Osteoblast (primary cell): ENCODE data around the gene CYP27B1. TPM values are rescaled to one million over a fixed set of nuclear protein-coding genes. Genes with fewer than 3 reads are reported as not detected.

Experiments used
- DNase-seq: peaks from one replicate; pipeline ENCODE4 v3.0.0; 2011; ENCODE audit warnings: low spot score, mixed read lengths; ENCODE audit not compliant: insufficient read length; ENCODE audit errors: missing footprints
- H2AFZ ChIP-seq: 2 replicates; pipeline ENCODE4 v1.6.0; 2011; ENCODE audit warnings: mild to moderate bottlenecking, low read length
- H3K27ac ChIP-seq: 2 replicates; pipeline ENCODE4 v1.5.1; 2011; ENCODE audit warnings: mild to moderate bottlenecking, low read depth, low read length, moderate library complexity
- H3K27me3 ChIP-seq: 2 replicates; pipeline ENCODE4 v1.6.0; 2012; ENCODE audit warnings: mild to moderate bottlenecking, control low read depth, inconsistent platforms, low read length, moderate library complexity; ENCODE audit not compliant: insufficient read depth
- H3K36me3 ChIP-seq: 2 replicates; pipeline ENCODE4 v1.5.1; 2011; ENCODE audit warnings: mild to moderate bottlenecking, low read length, control low read depth, moderate library complexity; ENCODE audit not compliant: insufficient read depth
- H3K4me1 ChIP-seq: 2 replicates; pipeline ENCODE4 v1.5.1; 2011; ENCODE audit warnings: mild to moderate bottlenecking, low read length, control low read depth, moderate library complexity; ENCODE audit not compliant: insufficient read depth
- H3K4me2 ChIP-seq: 2 replicates; pipeline ENCODE4 v1.6.0; 2011; ENCODE audit warnings: mild to moderate bottlenecking, low read length; ENCODE audit not compliant: insufficient read depth
- H3K4me3 ChIP-seq: fragments of 200-600 bp; sonication (generic); 3 replicates; pipeline ENCODE4 v1.5.1; 2012; ENCODE audit warnings: mild to moderate bottlenecking, low read length, inconsistent platforms; ENCODE audit not compliant: insufficient read depth
- H3K79me2 ChIP-seq: 2 replicates; pipeline ENCODE4 v1.6.0; 2012; ENCODE audit warnings: mild to moderate bottlenecking, low read length, control low read depth, inconsistent platforms; ENCODE audit not compliant: insufficient read depth
- H3K9me3 ChIP-seq: 2 replicates; pipeline ENCODE4 v1.5.1; 2011; ENCODE audit warnings: low read depth, low read length, control low read depth
- H4K20me1 ChIP-seq: 2 replicates; pipeline ENCODE4 v1.6.0; 2012; ENCODE audit warnings: mild to moderate bottlenecking, low read length, control low read depth; ENCODE audit not compliant: insufficient read depth
- total RNA-seq: library from RNA; depleted of rRNA; stranded (reverse); fragments of >200 nt; gene quantifications from 2 replicates; pipeline ENCODE4 v1.2.3, GENCODE V29; 2012
- TF ChIP-seq, protein P1 (sequence below): IDR thresholded peaks from 2 replicates; pipeline ENCODE4 v1.5.1; 2011; ENCODE audit warnings: mild to moderate bottlenecking, low read depth, low read length, moderate library complexity; ENCODE audit errors: extremely low read depth

The CYP27B1 gene
- total RNA-seq, 1 donor, result 0.36 TPM

GRCh38 chr12:57719777-57720605 is 46.9 kb downstream of the CYP27B1 start:
- Histone ChIP-seq H3K4me1 (no peaks in the 10 kb centered on the region), H3K27me3 (peaks cover 5% of the 10 kb centered on the region), H3K27ac (no peak overlapping the region), H3K9me3 (no peaks in the 10 kb centered on the region), H2AFZ (no peak overlapping the region), H3K79me2 (no peaks in the 10 kb centered on the region), H4K20me1 (no peaks in the 10 kb centered on the region), H3K4me3 (no peak overlapping the region), H3K4me2 (no peak overlapping the region), H3K36me3 (peaks cover 33% of the 10 kb centered on the region)
- DNase-seq, result peak; percentile 58
- TF ChIP-seq, protein P1, sequence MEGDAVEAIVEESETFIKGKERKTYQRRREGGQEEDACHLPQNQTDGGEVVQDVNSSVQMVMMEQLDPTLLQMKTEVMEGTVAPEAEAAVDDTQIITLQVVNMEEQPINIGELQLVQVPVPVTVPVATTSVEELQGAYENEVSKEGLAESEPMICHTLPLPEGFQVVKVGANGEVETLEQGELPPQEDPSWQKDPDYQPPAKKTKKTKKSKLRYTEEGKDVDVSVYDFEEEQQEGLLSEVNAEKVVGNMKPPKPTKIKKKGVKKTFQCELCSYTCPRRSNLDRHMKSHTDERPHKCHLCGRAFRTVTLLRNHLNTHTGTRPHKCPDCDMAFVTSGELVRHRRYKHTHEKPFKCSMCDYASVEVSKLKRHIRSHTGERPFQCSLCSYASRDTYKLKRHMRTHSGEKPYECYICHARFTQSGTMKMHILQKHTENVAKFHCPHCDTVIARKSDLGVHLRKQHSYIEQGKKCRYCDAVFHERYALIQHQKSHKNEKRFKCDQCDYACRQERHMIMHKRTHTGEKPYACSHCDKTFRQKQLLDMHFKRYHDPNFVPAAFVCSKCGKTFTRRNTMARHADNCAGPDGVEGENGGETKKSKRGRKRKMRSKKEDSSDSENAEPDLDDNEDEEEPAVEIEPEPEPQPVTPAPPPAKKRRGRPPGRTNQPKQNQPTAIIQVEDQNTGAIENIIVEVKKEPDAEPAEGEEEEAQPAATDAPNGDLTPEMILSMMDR, result no peak

GRCh38 chr12:57718641-57719528 is 48.0 kb downstream of the CYP27B1 start:
- H3K4me2 ChIP-seq, result no peak overlapping the region
- H3K27ac ChIP-seq, result no peak overlapping the region
- H3K36me3 ChIP-seq, result peaks cover 36% of the 10 kb centered on the region
- no peaks in the 10 kb centered on the region for H3K9me3 ChIP-seq
- H3K79me2 ChIP-seq, result no peaks in the 10 kb centered on the region
- no peak overlapping the region for H2AFZ ChIP-seq
- TF ChIP-seq, protein P1, result no peak
- no peak overlapping the region for H3K4me3 ChIP-seq
- H3K4me1 ChIP-seq, result no peaks in the 10 kb centered on the region
- no peaks in the 10 kb centered on the region for H3K27me3 ChIP-seq
- no peaks in the 10 kb centered on the region for H4K20me1 ChIP-seq
- peak; percentile 41 for DNase-seq

DNA sequence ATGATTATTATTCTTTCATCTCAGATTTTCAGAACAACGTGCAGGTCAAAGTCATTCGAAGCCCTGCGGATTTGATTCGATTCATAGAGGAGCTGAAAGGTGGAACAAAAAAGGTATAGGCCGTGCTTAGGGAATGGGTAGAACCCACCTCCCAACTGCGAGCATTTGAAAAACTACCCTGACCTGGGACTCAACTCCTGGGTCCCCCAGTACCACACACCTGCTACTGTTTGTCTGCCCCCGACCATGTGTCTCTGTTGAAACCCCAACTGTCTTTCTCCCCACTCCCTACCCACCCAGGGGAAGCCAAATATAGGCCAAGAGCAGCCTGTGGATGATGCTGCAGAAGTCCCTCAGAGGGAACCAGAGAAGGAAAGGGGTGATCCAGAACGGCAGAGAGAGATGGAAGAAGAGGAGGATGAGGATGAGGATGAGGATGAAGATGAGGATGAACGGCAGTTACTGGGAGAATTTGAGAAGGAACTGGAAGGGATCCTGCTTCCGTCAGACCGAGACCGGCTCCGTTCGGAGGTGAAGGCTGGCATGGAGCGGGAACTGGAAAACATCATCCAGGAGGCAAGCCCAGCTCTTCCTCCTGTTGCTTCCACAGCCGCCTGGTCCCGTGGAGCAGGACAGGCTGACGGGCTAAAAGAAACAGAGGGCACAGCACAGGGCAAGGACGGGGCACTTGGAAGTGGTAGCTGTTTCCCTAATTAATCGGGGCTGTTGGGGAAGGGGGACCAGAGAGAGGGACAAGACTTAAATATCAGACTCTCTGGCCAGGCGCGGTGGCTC is 48.8 kb downstream of the CYP27B1 start:
- TF ChIP-seq, protein P1, result no peak
- H3K36me3 ChIP-seq, result peaks cover 36% of the 10 kb centered on the region

More for the DNA sequence above, 48.8 kb downstream of the CYP27B1 start:
- Histone ChIP-seq H3K4me2 (no peak overlapping the region), H3K4me3 (no peak overlapping the region), H3K27ac (no peak overlapping the region), H3K9me3 (no peaks in the 10 kb centered on the region), H3K27me3 (no peaks in the 10 kb centered on the region), H3K4me1 (no peaks in the 10 kb centered on the region), H4K20me1 (no peaks in the 10 kb centered on the region), H2AFZ (no peak overlapping the region), H3K79me2 (no peaks in the 10 kb centered on the region)
- peak; percentile 37 for DNase-seq
